Astrocyte (in vitro differentiated cells and primary cell): ENCODE results near the gene ID4. TPM values are rescaled to one million over a fixed set of nuclear protein-coding genes. Genes with fewer than 3 reads are reported as not detected.

Experiments
- DNase-seq: peaks from one replicate; pipeline ENCODE4 v3.0.0-alpha.2; 2010; ENCODE audit warnings: low read depth
- FAIRE-seq: peaks from 2 replicates; lab custom pipeline; 2011; peaks lifted over from hg19 to GRCh38; lab: Jason Lieb, UNC
- H2AFZ ChIP-seq: 2 replicates; pipeline ENCODE4 v1.6.0; 2012; ENCODE audit warnings: low read depth, low read length, inconsistent platforms
- H3K27ac ChIP-seq: 2 replicates; pipeline ENCODE4 v1.5.1; 2011; ENCODE audit warnings: low read depth, low read length, inconsistent platforms
- H3K27me3 ChIP-seq: 2 replicates; pipeline ENCODE4 v1.6.0; 2011; ENCODE audit warnings: low read length, inconsistent platforms; ENCODE audit not compliant: insufficient read depth
- H3K36me3 ChIP-seq: 2 replicates; pipeline ENCODE4 v1.5.1; 2011; ENCODE audit warnings: low read length, inconsistent platforms; ENCODE audit not compliant: insufficient read depth
- H3K4me1 ChIP-seq: 2 replicates; pipeline ENCODE4 v1.5.1; 2011; ENCODE audit warnings: low read length, inconsistent platforms; ENCODE audit not compliant: insufficient read depth
- H3K4me2 ChIP-seq: 2 replicates; pipeline ENCODE4 v1.6.0; 2012; ENCODE audit warnings: low read length, inconsistent platforms
- H3K4me3 ChIP-seq: 2 replicates; pipeline ENCODE4 v1.5.1; 2011; ENCODE audit warnings: low read depth, mild to moderate bottlenecking, low read length, inconsistent platforms; ENCODE audit not compliant: insufficient read depth
- H3K79me2 ChIP-seq: 2 replicates; pipeline ENCODE4 v1.6.0; 2012; ENCODE audit warnings: mild to moderate bottlenecking, low read length, inconsistent platforms; ENCODE audit not compliant: insufficient read depth
- H3K9ac ChIP-seq: 2 replicates; pipeline ENCODE4 v1.6.0; 2012; ENCODE audit warnings: mild to moderate bottlenecking, low read length, inconsistent platforms
- H3K9me3 ChIP-seq: 2 replicates; pipeline ENCODE4 v1.5.1; 2012; ENCODE audit warnings: low read depth, mild to moderate bottlenecking, low read length, inconsistent platforms; ENCODE audit not compliant: insufficient read depth
- H4K20me1 ChIP-seq: 2 replicates; pipeline ENCODE4 v1.6.0; 2012; ENCODE audit warnings: low read length, inconsistent platforms; ENCODE audit not compliant: insufficient read depth
- H3K27ac Mint-ChIP-seq: one replicate; pipeline ENCODE4 v1.8.0; 2021; ENCODE audit warnings: mild to moderate bottlenecking, mixed read lengths; ENCODE audit not compliant: unreplicated experiment
- H3K27me3 Mint-ChIP-seq: one replicate; pipeline ENCODE4 v1.8.0; 2021; ENCODE audit warnings: low read depth, mixed read lengths; ENCODE audit not compliant: unreplicated experiment
- H3K36me3 Mint-ChIP-seq: one replicate; pipeline ENCODE4 v1.8.0; 2021; ENCODE audit warnings: low read depth, mixed read lengths; ENCODE audit not compliant: unreplicated experiment
- H3K4me1 Mint-ChIP-seq: one replicate; pipeline ENCODE4 v1.8.0; 2021; ENCODE audit warnings: low read depth, mixed read lengths; ENCODE audit not compliant: unreplicated experiment
- H3K4me3 Mint-ChIP-seq: one replicate; pipeline ENCODE4 v1.8.0; 2021; ENCODE audit warnings: mild to moderate bottlenecking, moderate library complexity, mixed read lengths; ENCODE audit not compliant: unreplicated experiment
- H3K9me3 Mint-ChIP-seq: one replicate; pipeline ENCODE4 v1.8.0; 2021; ENCODE audit warnings: mild to moderate bottlenecking, mixed read lengths; ENCODE audit not compliant: unreplicated experiment
- EZH2 ChIP-seq: IDR thresholded peaks from 2 replicates; pipeline ENCODE4 v1.6.1; 2012; ENCODE audit warnings: mild to moderate bottlenecking, low read length, inconsistent platforms; ENCODE audit not compliant: insufficient read depth
- total RNA-seq: library from RNA; stranded (reverse); gene quantifications from 2 replicates; pipeline ENCODE4 v1.2.1, GENCODE V29; 2021
- TF ChIP-seq, protein P1 (sequence below): IDR thresholded peaks from 2 replicates; pipeline ENCODE4 v1.5.1; 2011; ENCODE audit warnings: low read depth, mild to moderate bottlenecking, inconsistent platforms, low read length, moderate library complexity; ENCODE audit not compliant: insufficient read depth

Gene ID4
- total RNA-seq, 1 donor from 2014 or later, result 12.8 TPM

DNA sequence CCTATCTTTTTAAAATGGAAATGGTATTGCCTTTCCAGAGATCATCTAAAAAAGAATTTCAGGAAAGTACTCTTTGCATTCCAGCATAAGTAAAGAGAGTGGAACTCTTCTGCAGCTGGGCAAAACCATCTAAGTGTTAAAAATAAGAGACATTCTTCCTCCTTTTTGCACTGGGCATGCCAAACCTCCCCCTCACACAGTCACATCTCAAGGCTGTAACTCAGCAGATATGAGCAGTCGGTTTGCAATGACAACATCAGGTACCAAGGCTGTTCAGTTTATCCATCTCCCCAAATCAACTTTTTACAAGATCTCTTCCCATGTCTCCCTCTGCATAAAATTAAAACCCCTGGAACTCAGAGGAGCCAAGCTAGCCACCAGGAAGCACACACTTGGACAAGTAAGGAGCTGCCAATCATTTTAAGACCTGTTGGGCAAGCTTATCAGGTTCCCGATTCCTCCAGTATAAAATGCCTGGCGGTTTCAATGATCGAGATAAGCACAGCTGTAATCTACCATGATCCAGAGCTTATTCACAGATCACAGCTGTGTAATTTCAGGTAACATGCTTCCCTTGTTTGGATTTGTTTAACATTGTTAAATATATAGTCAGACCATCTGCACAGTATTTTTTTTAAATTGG lies 23.2 kb downstream of the ID4 start:
- Mint-ChIP-seq H3K9me3 (no peaks in the 10 kb centered on the region), H3K4me1 (peaks cover 6% of the 10 kb centered on the region), H3K36me3 (no peaks in the 10 kb centered on the region), H3K27ac (no peak overlapping the region), H3K4me3 (no peak overlapping the region), H3K27me3 (peaks cover 7% of the 10 kb centered on the region)
- Histone ChIP-seq H3K9me3 (no peaks in the 10 kb centered on the region), H3K27ac (no peak overlapping the region), H3K79me2 (no peaks in the 10 kb centered on the region), H4K20me1 (no peaks in the 10 kb centered on the region), H3K4me1 (no peaks in the 10 kb centered on the region), H3K36me3 (no peaks in the 10 kb centered on the region), H3K9ac (no peak overlapping the region), H2AFZ (no peak overlapping the region), H3K4me2 (no peak overlapping the region), H3K4me3 (no peak overlapping the region), H3K27me3 (no peaks in the 10 kb centered on the region)
- DNase-seq (no peak), FAIRE-seq (no peak)
- TF ChIP-seq, protein P1, sequence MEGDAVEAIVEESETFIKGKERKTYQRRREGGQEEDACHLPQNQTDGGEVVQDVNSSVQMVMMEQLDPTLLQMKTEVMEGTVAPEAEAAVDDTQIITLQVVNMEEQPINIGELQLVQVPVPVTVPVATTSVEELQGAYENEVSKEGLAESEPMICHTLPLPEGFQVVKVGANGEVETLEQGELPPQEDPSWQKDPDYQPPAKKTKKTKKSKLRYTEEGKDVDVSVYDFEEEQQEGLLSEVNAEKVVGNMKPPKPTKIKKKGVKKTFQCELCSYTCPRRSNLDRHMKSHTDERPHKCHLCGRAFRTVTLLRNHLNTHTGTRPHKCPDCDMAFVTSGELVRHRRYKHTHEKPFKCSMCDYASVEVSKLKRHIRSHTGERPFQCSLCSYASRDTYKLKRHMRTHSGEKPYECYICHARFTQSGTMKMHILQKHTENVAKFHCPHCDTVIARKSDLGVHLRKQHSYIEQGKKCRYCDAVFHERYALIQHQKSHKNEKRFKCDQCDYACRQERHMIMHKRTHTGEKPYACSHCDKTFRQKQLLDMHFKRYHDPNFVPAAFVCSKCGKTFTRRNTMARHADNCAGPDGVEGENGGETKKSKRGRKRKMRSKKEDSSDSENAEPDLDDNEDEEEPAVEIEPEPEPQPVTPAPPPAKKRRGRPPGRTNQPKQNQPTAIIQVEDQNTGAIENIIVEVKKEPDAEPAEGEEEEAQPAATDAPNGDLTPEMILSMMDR, result no peak
- TF ChIP-seq EZH2, result no peak

DNA sequence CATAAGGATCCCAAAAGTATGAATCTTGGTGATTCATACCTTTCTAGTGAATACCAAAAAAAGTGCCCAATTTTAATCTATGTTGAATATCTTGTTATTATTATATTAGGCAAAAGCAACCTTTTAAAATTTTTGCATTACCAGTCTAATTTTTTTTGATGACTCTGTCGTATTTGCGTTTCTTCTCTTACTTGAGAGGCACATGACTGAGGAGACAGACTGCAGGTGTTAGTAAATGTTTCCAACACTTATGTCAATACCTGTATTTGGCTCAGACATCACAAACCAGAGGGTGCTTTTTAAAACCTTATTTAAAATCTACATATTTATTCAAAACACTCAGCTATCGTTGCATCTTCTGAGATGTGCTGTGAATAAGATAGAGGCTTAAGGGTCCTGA lies 27.1 kb downstream of the ID4 start:
- no peaks in the 10 kb centered on the region for H3K36me3 ChIP-seq
- Mint-ChIP-seq H3K27me3 (peaks cover 2% of the 10 kb centered on the region), H3K36me3 (no peaks in the 10 kb centered on the region), H3K4me1 (peaks cover 18% of the 10 kb centered on the region), H3K27ac (no peak overlapping the region), H3K9me3 (no peaks in the 10 kb centered on the region), H3K4me3 (no peak overlapping the region)
- H3K79me2 ChIP-seq, result no peaks in the 10 kb centered on the region
- no peak overlapping the region for H3K27ac ChIP-seq
- H3K4me1 ChIP-seq, result peaks cover 14% of the 10 kb centered on the region
- H3K4me3 ChIP-seq, result no peak overlapping the region
- no peaks in the 10 kb centered on the region for H3K27me3 ChIP-seq
- no peak for TF ChIP-seq EZH2
- TF ChIP-seq, protein P1, result no peak
- no peak overlapping the region for H3K4me2 ChIP-seq
- H3K9me3 ChIP-seq, result no peaks in the 10 kb centered on the region
- no peak overlapping the region for H3K9ac ChIP-seq
- no peaks in the 10 kb centered on the region for H4K20me1 ChIP-seq
- no peak overlapping the region for H2AFZ ChIP-seq
- FAIRE-seq, result no peak
- DNase-seq, result no peak

DNA sequence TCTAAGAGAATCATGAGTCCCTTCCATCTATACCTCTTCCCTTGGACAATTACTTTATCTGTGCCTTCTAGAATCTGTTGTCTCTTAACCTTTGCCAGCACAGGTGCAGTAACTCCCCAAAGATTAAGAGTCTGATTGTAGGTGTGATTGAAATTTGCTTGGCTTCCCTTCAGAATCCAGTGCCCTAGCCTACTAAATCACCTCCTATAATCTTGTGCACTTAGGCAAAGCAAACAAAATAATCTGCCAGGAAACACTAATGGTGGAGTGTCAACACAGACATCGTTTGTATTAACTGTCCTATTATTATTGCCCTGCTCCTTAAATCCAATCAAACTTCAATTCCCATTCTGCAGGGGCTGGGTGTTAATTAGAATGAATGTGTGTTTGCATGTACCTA lies 28.0 kb downstream of the ID4 start:
- no peak for DNase-seq
- H3K9me3 Mint-ChIP-seq, result no peaks in the 10 kb centered on the region

More for the DNA sequence above, 28.0 kb downstream of the ID4 start:
- Histone ChIP-seq H3K4me3 (no peak overlapping the region), H4K20me1 (no peaks in the 10 kb centered on the region), H3K27ac (no peak overlapping the region), H3K27me3 (no peaks in the 10 kb centered on the region), H3K36me3 (no peaks in the 10 kb centered on the region), H3K4me1 (peaks cover 14% of the 10 kb centered on the region), H3K4me2 (no peak overlapping the region), H3K9ac (no peak overlapping the region), H2AFZ (no peak overlapping the region), H3K9me3 (no peaks in the 10 kb centered on the region), H3K79me2 (no peaks in the 10 kb centered on the region)
- no peak for TF ChIP-seq EZH2
- TF ChIP-seq, protein P1, result no peak
- Mint-ChIP-seq H3K36me3 (no peaks in the 10 kb centered on the region), H3K4me1 (peaks cover 15% of the 10 kb centered on the region), H3K27ac (no peak overlapping the region), H3K4me3 (no peak overlapping the region), H3K27me3 (peaks cover 2% of the 10 kb centered on the region)
- no peak for FAIRE-seq
